SK-N-SH (cell line): Measurements from ENCODE around the gene CAMK1. TPM values are rescaled to one million over a fixed set of nuclear protein-coding genes. Genes with fewer than 3 reads are reported as not detected.

Experiments
- CTCF ChIA-PET: fragments of 300-600, 350-600 bp; formaldehyde crosslinking; extraction: SDS; loops from one replicate; lab custom pipeline; 2021; lab: Yijun Ruan, JAX
- POLR2A ChIA-PET: fragments of 350-600 bp; sonication (Branson Sonifier 250); formaldehyde crosslinking; extraction: SDS; loops from one replicate; lab custom pipeline; 2020; ENCODE audit warnings: antibody characterized with exemption, inconsistent platforms; lab: Yijun Ruan, JAX
- DNase-seq: peaks from one replicate; pipeline ENCODE4 v3.0.0; 2012
- H2AFZ ChIP-seq: fragments of 200-600 bp; sonication (generic); 2 replicates; pipeline ENCODE4 v1.8.1; 2016; ENCODE audit warnings: antibody characterized with exemption, mild to moderate bottlenecking, low read depth
- H3F3A ChIP-seq: fragments of 200-600 bp; sonication (generic); replicated peaks from 2 replicates; pipeline ENCODE3; 2016; ENCODE audit warnings: antibody characterized with exemption, mild to moderate bottlenecking; ENCODE audit not compliant: insufficient read depth
- H3K27ac ChIP-seq, 2 experiments: fragments of 200-500 bp in 1 of 2; fragments of 200-600 bp in 1 of 2; sonication (Bioruptor generic) in 1 of 2; sonication (generic), shearing (Covaris generic) in 1 of 2; 2 replicates each; pipeline versions ENCODE4 v1.5.1 to v1.6.1; 2014 to 2016; ENCODE audit warnings: low read depth in 2 of 2, inconsistent platforms in 1 of 2, low read length in 1 of 2, mild to moderate bottlenecking in 1 of 2, mixed read lengths in 1 of 2
- H3K27me3 ChIP-seq: fragments of 200-600 bp; sonication (generic), shearing (Covaris generic); 2 replicates; pipeline ENCODE4 v1.6.1; 2016; ENCODE audit warnings: mixed run types; ENCODE audit not compliant: insufficient read depth
- H3K36me3 ChIP-seq, 2 experiments: fragments of 200-500 bp in 1 of 2; fragments of 200-600 bp in 1 of 2; sonication (Bioruptor generic) in 1 of 2; sonication (generic) in 1 of 2; replicated peaks in 1 of 2; 2 replicates each; pipeline versions ENCODE3 to v1.5.1; 2014 to 2016; ENCODE audit warnings: low read length in 1 of 2, mild to moderate bottlenecking in 1 of 2; ENCODE audit not compliant: insufficient read depth in 2 of 2, control insufficient read depth in 1 of 2
- H3K4me1 ChIP-seq, 2 experiments: fragments of 200-500 bp in 1 of 2; fragments of 200-600 bp in 1 of 2; sonication (Bioruptor generic) in 1 of 2; sonication (generic), shearing (Covaris generic) in 1 of 2; 2 replicates each; pipeline versions ENCODE4 v1.5.1 to v1.6.1; 2014 to 2016; ENCODE audit warnings: low read depth in 1 of 2, low read length in 1 of 2, mixed run types in 1 of 2; ENCODE audit not compliant: insufficient read depth in 2 of 2, control insufficient read depth in 1 of 2
- H3K4me2 ChIP-seq: fragments of 200-600 bp; sonication (generic), shearing (Covaris generic); 2 replicates; pipeline ENCODE4 v1.6.1; 2017; ENCODE audit warnings: mixed run types
- H3K4me3 ChIP-seq, 2 experiments: fragments of 200-500 bp in 1 of 2; fragments of 200-600 bp in 1 of 2; sonication (Bioruptor generic) in 1 of 2; sonication (generic), shearing (Covaris generic) in 1 of 2; 2 replicates each; pipeline versions ENCODE4 v1.5.1 to v1.8.1; 2014 to 2016; ENCODE audit warnings: low read depth in 2 of 2, inconsistent platforms in 1 of 2, low read length in 1 of 2, mild to moderate bottlenecking in 1 of 2, mixed read lengths in 1 of 2, moderate library complexity in 1 of 2
- H3K79me2 ChIP-seq: fragments of 200-600 bp; sonication (generic); 2 replicates; pipeline ENCODE4 v1.8.1; 2017; ENCODE audit warnings: mild to moderate bottlenecking; ENCODE audit not compliant: insufficient read depth
- H3K9ac ChIP-seq: fragments of 200-600 bp; sonication (generic); 2 replicates; pipeline ENCODE4 v1.6.1; 2017; ENCODE audit warnings: mixed run types
- H3K9me2 ChIP-seq: fragments of 200-600 bp; sonication (generic); 2 replicates; pipeline ENCODE4 v1.6.1; 2017; ENCODE audit warnings: mixed run types
- H3K9me3 ChIP-seq: fragments of 200-600 bp; sonication (generic); 2 replicates; pipeline ENCODE4 v1.6.1; 2017; ENCODE audit warnings: mixed run types, mild to moderate bottlenecking, moderate library complexity
- H4K20me1 ChIP-seq: fragments of 200-600 bp; sonication (generic); 2 replicates; pipeline ENCODE4 v1.6.1; 2017; ENCODE audit warnings: mild to moderate bottlenecking, mixed run types; ENCODE audit not compliant: insufficient read depth
- CHD2 ChIP-seq: fragments of 150-350 bp; IDR thresholded peaks from 2 replicates; pipeline ENCODE4 v1.6.1; 2018; ENCODE audit warnings: low read length; ENCODE audit not compliant: partially characterized antibody
- ELF1 ChIP-seq: IDR thresholded peaks from 2 replicates; pipeline ENCODE4 v1.4.0; 2012
- EP300 ChIP-seq, 2 experiments: IDR thresholded peaks; 2 replicates each; pipeline versions ENCODE4 v1.4.0 to v1.6.1; 2012; ENCODE audit warnings: borderline replicate concordance in 1 of 2, low read depth in 1 of 2, low read length in 1 of 2
- FOSL2 ChIP-seq: IDR thresholded peaks from 2 replicates; pipeline ENCODE4 v1.4.0; 2012; ENCODE audit warnings: low read depth, mild to moderate bottlenecking, moderate library complexity, borderline replicate concordance
- FOXM1 ChIP-seq: IDR thresholded peaks from 2 replicates; pipeline ENCODE4 v1.4.0; 2012; ENCODE audit warnings: low read depth, mild to moderate bottlenecking
- GATA2 ChIP-seq: sonication (generic); formaldehyde crosslinking; IDR thresholded peaks from 2 replicates; pipeline ENCODE4 v1.5.0; 2020; ENCODE audit warnings: mild to moderate bottlenecking, missing genetic modification reagents
- MXI1 ChIP-seq: IDR thresholded peaks from 2 replicates; pipeline ENCODE4 v1.6.1; 2012; ENCODE audit warnings: mild to moderate bottlenecking, low read depth, low read length, improper control_type of control experiment
- NFIC ChIP-seq: IDR thresholded peaks from 2 replicates; pipeline ENCODE4 v1.4.0; 2012; ENCODE audit warnings: borderline replicate concordance
- NRF1 ChIP-seq: IDR thresholded peaks from 2 replicates; pipeline ENCODE4 v1.6.1; 2012; ENCODE audit warnings: low read depth, mild to moderate bottlenecking, low read length
- RCOR1 ChIP-seq: fragments of 150-350 bp; IDR thresholded peaks from 2 replicates; pipeline ENCODE4 v1.6.1; 2017; ENCODE audit warnings: antibody characterized with exemption, low read length
- SIN3A ChIP-seq: IDR thresholded peaks from 2 replicates; pipeline ENCODE4 v1.6.1; 2012; ENCODE audit warnings: low read depth, mild to moderate bottlenecking, low read length, moderate library complexity, borderline replicate concordance
- TCF12 ChIP-seq: IDR thresholded peaks from 2 replicates; pipeline ENCODE4 v1.4.0; 2012
- TEAD4 ChIP-seq: IDR thresholded peaks from 2 replicates; pipeline ENCODE4 v1.4.0; 2012; ENCODE audit warnings: mild to moderate bottlenecking, borderline replicate concordance; ENCODE audit not compliant: insufficient read depth
- WGBS: methylation state at CpG from one replicate; pipeline ENCODE4 v1.1.6; 2017; ENCODE audit warnings: low lambda C conversion rate; 5-methylcytosine and 5-hydroxymethylcytosine counted together
- polyA plus RNA-seq, 3 experiments: library from polyadenylated mRNA; depleted of rRNA; stranded (reverse); fragments of >200 nt; gene quantifications; 2 replicates each; pipeline ENCODE4 v1.2.3, GENCODE V29; 2012

Gene CAMK1
- polyA plus RNA-seq, 1 of the 3 experiments (the other 2 are of a cell fraction) = 47.1 TPM

GRCh38 chr3:9739181-9739580 lies 30.6 kb downstream of the CAMK1 start:
- DNase-seq = no peak
- Histone ChIP-seq H3K27me3 (no peaks in the 10 kb centered on the region), H3K4me2 (no peak overlapping the region)
- WGBS = 100% methylated on average over 4 of the region's 15 CpGs
- TF ChIP-seq TCF12 (no peak), NFIC (no peak), RCOR1 (no peak), MXI1 (no peak), ELF1 (no peak), FOXM1 (no peak), GATA2 (no peak), EP300 (IDR thresholded peaks at IDR 0.05; ENCODE audit: borderline replicate concordance in 1 of 2, low read depth in 1 of 2, low read length in 1 of 2) (no peak), FOSL2 (no peak), TEAD4 (no peak)
- TF ChIP-seq, all 33 proteins: peak for 0
- Histone ChIP-seq H3K9ac (no peak overlapping the region), H3K9me2 (no peaks in the 10 kb centered on the region), H3F3A (peaks cover 7% of the 10 kb centered on the region), H3K9me3 (no peaks in the 10 kb centered on the region), H3K36me3 (peaks cover 54 to 90% of the 10 kb centered on the region in 2 experiments), H3K4me1 (no peaks in the 10 kb centered on the region), H3K79me2 (peaks cover 52% of the 10 kb centered on the region), H2AFZ (no peak overlapping the region), H4K20me1 (0 out of 2 replicates have a peak, but pooled peaks cover 4% of the 10 kb centered on the region), H3K27ac (no peak overlapping the region), H3K4me3 (no peak overlapping the region)
- ChIA-PET CTCF (no interaction called here), POLR2A (interaction anchor here (3.3 kb wide), 1 partner anchor 10 kb away, joined by 16 read pairs; the partner anchor contains the start of gene OGG1)

- H2AFZ ChIP-seq = no peak overlapping the region
- no peak for DNase-seq
- POLR2A ChIA-PET = interaction anchor here (0.6 to 3.3 kb wide), 2 partner anchors 12 to 23 kb away, joined by 3 to 16 read pairs; partner anchors contain the start of gene OGG1
- H3K4me3 ChIP-seq = no peak overlapping the region
- H3F3A ChIP-seq = no peaks in the 10 kb centered on the region
- H3K4me1 ChIP-seq = peaks cover 0 to 12% of the 10 kb centered on the region in 2 experiments; a peak in 1 of 4 replicates
- no peak overlapping the region for H3K27ac ChIP-seq
- H3K36me3 ChIP-seq = peaks cover 42 to 69% of the 10 kb centered on the region in 2 experiments
- peaks cover 75% of the 10 kb centered on the region for H3K79me2 ChIP-seq
- H3K27me3 ChIP-seq = no peaks in the 10 kb centered on the region
- H3K9me2 ChIP-seq = no peaks in the 10 kb centered on the region
- peaks cover 25% of the 10 kb centered on the region for H4K20me1 ChIP-seq
- no peak overlapping the region for H3K9ac ChIP-seq
- TF ChIP-seq FOSL2 = no peak
- no peak for TF ChIP-seq EP300 (IDR thresholded peaks at IDR 0.05; ENCODE audit: borderline replicate concordance in 1 of 2, low read depth in 1 of 2, low read length in 1 of 2)
- TF ChIP-seq, all 33 proteins: peak for 0
- 94% methylated on average over 2 of the region's 2 CpGs for WGBS
- H3K4me2 ChIP-seq = no peak overlapping the region
- CTCF ChIA-PET = interaction anchor here (1.4 kb wide), 1 partner anchor 10 kb away, joined by 4 read pairs; no protein-coding TSS in a partner anchor
- no peaks in the 10 kb centered on the region for H3K9me3 ChIP-seq
Measured at GRCh38 chr3:9736831-9737230, 32.9 kb downstream of the CAMK1 start.

- no peaks in the 10 kb centered on the region for H3K27me3 ChIP-seq
- no peak overlapping the region for H2AFZ ChIP-seq
- no peak for DNase-seq
- H3K27ac ChIP-seq = 0 out of 4 replicates have a peak overlapping the region, but pooled peaks of 1 of the 2 experiments have one; percentile 12
- peaks cover 25% of the 10 kb centered on the region for H4K20me1 ChIP-seq
- peak overlapping the region; percentile 84 to 91 for H3K4me3 ChIP-seq
- peaks cover 9% of the 10 kb centered on the region for H3F3A ChIP-seq
- H3K4me2 ChIP-seq = peak overlapping the region; percentile 100
- TF ChIP-seq NRF1 (no peak), CHD2 (no peak), SIN3A (no peak), MXI1 (no peak)
- no peaks in the 10 kb centered on the region for H3K9me2 ChIP-seq
- peak overlapping the region; percentile 98 for H3K9ac ChIP-seq
- CTCF ChIA-PET = interaction anchor here (0.7 to 2.1 kb wide), 6 partner anchors 13 to 554 kb away, joined by 3 to 10 read pairs (median 4); partner anchors contain the start of genes CAMK1 and OGG1
- peaks cover 22 to 32% of the 10 kb centered on the region in 2 experiments for H3K36me3 ChIP-seq
- peaks cover 60% of the 10 kb centered on the region for H3K79me2 ChIP-seq
- peaks cover 5 to 12% of the 10 kb centered on the region in 2 experiments; a peak in 1 of 4 replicates for H3K4me1 ChIP-seq
- no peaks in the 10 kb centered on the region for H3K9me3 ChIP-seq
- WGBS = 42% methylated on average over 7 of the region's 7 CpGs
- POLR2A ChIA-PET = interaction anchor here (0.9 to 4.4 kb wide), 2 partner anchors 12 to 17 kb away, joined by 3 to 22 read pairs; partner anchors contain the start of gene OGG1
Measured at GRCh38 chr3:9732740-9733115, 37.0 kb downstream of the CAMK1 start.
